ENCODE data around the gene TCF25. TPM values are rescaled to one million over a fixed set of nuclear protein-coding genes. Genes with fewer than 3 reads are reported as not detected.

TCF25 gene
- total and polyA plus RNA-seq, 2 experiments from 2014 or later: 95.4 to 143 TPM

DNA sequence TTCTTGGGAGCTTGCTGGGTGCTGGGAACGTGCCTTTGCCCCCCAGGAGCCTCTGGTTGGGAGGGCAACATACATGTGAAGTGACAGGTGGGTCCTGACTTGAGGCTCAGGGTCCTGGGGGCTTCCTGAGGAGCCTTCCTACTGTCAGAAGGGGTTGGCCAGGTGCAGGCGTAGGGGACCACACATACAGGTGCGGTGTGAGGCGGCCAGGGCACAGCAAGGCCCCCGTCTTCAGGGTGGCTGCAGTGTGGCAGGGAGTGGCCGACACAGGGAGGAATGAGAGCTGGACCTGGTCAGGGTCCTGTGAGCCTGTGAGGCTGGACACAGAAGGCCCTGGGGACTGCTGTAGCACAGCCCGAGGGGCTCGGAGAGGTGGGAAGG lies 10.6 kb downstream of the TCF25 start (continued):
- TF ChIP-seq, protein P1, sequence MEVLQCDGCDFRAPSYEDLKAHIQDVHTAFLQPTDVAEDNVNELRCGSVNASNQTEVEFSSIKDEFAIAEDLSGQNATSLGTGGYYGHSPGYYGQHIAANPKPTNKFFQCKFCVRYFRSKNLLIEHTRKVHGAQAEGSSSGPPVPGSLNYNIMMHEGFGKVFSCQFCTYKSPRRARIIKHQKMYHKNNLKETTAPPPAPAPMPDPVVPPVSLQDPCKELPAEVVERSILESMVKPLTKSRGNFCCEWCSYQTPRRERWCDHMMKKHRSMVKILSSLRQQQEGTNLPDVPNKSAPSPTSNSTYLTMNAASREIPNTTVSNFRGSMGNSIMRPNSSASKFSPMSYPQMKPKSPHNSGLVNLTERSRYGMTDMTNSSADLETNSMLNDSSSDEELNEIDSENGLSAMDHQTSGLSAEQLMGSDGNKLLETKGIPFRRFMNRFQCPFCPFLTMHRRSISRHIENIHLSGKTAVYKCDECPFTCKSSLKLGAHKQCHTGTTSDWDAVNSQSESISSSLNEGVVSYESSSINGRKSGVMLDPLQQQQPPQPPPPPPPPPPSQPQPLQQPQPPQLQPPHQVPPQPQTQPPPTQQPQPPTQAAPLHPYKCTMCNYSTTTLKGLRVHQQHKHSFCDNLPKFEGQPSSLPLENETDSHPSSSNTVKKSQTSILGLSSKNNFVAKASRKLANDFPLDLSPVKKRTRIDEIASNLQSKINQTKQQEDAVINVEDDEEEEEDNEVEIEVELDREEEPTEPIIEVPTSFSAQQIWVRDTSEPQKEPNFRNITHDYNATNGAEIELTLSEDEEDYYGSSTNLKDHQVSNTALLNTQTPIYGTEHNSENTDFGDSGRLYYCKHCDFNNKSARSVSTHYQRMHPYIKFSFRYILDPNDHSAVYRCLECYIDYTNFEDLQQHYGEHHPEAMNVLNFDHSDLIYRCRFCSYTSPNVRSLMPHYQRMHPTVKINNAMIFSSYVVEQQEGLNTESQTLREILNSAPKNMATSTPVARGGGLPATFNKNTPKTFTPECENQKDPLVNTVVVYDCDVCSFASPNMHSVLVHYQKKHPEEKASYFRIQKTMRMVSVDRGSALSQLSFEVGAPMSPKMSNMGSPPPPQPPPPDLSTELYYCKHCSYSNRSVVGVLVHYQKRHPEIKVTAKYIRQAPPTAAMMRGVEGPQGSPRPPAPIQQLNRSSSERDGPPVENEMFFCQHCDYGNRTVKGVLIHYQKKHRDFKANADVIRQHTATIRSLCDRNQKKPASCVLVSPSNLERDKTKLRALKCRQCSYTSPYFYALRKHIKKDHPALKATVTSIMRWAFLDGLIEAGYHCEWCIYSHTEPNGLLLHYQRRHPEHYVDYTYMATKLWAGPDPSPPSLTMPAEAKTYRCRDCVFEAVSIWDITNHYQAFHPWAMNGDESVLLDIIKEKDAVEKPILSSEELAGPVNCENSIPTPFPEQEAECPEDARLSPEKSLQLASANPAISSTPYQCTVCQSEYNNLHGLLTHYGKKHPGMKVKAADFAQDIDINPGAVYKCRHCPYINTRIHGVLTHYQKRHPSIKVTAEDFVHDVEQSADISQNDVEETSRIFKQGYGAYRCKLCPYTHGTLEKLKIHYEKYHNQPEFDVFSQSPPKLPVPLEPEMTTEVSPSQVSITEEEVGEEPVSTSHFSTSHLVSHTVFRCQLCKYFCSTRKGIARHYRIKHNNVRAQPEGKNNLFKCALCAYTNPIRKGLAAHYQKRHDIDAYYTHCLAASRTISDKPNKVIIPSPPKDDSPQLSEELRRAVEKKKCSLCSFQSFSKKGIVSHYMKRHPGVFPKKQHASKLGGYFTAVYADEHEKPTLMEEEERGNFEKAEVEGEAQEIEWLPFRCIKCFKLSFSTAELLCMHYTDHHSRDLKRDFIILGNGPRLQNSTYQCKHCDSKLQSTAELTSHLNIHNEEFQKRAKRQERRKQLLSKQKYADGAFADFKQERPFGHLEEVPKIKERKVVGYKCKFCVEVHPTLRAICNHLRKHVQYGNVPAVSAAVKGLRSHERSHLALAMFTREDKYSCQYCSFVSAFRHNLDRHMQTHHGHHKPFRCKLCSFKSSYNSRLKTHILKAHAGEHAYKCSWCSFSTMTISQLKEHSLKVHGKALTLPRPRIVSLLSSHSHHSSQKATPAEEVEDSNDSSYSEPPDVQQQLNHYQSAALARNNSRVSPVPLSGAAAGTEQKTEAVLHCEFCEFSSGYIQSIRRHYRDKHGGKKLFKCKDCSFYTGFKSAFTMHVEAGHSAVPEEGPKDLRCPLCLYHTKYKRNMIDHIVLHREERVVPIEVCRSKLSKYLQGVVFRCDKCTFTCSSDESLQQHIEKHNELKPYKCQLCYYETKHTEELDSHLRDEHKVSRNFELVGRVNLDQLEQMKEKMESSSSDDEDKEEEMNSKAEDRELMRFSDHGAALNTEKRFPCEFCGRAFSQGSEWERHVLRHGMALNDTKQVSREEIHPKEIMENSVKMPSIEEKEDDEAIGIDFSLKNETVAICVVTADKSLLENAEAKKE (CRISPR knock-in tag; IDR thresholded peaks at IDR 0.05): no peak
- no peak for TF ChIP-seq NANOG (IDR thresholded peaks at IDR 0.05; ENCODE audit: borderline replicate concordance)
- no peak for TF ChIP-seq ZNF331 (CRISPR knock-in tag; IDR thresholded peaks at IDR 0.05; ENCODE audit: low read depth)
- TF ChIP-seq, protein P2, sequence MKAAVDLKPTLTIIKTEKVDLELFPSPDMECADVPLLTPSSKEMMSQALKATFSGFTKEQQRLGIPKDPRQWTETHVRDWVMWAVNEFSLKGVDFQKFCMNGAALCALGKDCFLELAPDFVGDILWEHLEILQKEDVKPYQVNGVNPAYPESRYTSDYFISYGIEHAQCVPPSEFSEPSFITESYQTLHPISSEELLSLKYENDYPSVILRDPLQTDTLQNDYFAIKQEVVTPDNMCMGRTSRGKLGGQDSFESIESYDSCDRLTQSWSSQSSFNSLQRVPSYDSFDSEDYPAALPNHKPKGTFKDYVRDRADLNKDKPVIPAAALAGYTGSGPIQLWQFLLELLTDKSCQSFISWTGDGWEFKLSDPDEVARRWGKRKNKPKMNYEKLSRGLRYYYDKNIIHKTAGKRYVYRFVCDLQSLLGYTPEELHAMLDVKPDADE (IDR thresholded peaks at IDR 0.05): no peak

DNA sequence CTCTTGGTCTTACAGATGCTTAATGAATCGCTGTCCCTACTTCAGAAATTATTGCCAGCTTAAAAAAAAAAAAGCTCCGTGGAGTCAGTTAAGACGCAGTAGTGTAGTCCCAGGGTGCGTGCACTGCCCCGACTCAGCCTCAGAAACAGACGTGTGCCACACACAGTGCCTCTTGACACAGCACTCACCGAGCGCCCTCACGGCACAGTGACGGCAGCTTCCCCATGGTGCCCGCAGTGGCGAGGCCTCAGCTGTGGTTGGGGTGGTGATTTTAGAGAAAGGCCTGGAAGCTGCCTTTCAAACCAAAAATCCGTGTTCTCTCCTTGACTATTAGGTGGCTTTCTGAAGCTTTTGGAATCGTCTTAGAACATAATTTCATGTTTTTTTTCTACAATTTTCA lies 13.9 kb downstream of the TCF25 start:
- peaks cover 14% of the 10 kb centered on the region for H3K36me3 ChIP-seq (ENCODE audit: insufficient read depth)
- TF ChIP-seq ZNF331 (CRISPR knock-in tag; IDR thresholded peaks at IDR 0.05; ENCODE audit: low read depth) (no peak), NANOG (IDR thresholded peaks at IDR 0.05; ENCODE audit: borderline replicate concordance) (no peak), CREB1 (CRISPR knock-in tag; IDR thresholded peaks at IDR 0.05; ENCODE audit: low read depth) (no peak)
- TF ChIP-seq, protein P1 (CRISPR knock-in tag; IDR thresholded peaks at IDR 0.05): no peak
- TF ChIP-seq, protein P3, sequence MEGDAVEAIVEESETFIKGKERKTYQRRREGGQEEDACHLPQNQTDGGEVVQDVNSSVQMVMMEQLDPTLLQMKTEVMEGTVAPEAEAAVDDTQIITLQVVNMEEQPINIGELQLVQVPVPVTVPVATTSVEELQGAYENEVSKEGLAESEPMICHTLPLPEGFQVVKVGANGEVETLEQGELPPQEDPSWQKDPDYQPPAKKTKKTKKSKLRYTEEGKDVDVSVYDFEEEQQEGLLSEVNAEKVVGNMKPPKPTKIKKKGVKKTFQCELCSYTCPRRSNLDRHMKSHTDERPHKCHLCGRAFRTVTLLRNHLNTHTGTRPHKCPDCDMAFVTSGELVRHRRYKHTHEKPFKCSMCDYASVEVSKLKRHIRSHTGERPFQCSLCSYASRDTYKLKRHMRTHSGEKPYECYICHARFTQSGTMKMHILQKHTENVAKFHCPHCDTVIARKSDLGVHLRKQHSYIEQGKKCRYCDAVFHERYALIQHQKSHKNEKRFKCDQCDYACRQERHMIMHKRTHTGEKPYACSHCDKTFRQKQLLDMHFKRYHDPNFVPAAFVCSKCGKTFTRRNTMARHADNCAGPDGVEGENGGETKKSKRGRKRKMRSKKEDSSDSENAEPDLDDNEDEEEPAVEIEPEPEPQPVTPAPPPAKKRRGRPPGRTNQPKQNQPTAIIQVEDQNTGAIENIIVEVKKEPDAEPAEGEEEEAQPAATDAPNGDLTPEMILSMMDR (conservative IDR thresholded peaks at IDR 0.05; ENCODE audit: low read depth in 2 of 2): no peak

More for the DNA sequence above, 13.9 kb downstream of the TCF25 start:
- Histone ChIP-seq H3K27me3 (ENCODE audit: insufficient read depth) (no peaks in the 10 kb centered on the region), H3K9me2 (ENCODE audit: insufficient read depth) (no peaks in the 10 kb centered on the region), H3K4me1 (ENCODE audit: insufficient read depth) (no peaks in the 10 kb centered on the region), H2AFZ (no peak overlapping the region), H3K27ac (ENCODE audit: low read depth) (no peak overlapping the region), H3F3A (replicated peaks; ENCODE audit: low read depth) (no peaks in the 10 kb centered on the region), H3K4me3 (no peak overlapping the region), H3K79me2 (replicated peaks; ENCODE audit: insufficient read depth) (0 out of 2 replicates have a peak, but pooled peaks cover 3% of the 10 kb centered on the region), H3K4me2 (no peak overlapping the region), H4K20me1 (replicated peaks; ENCODE audit: insufficient read depth) (no peaks in the 10 kb centered on the region; the same call in 1 of the 2 replicates)
- ATAC-seq (no peak), DNase-seq (ENCODE audit: low spot score) (no peak)
- Mint-ChIP-seq H3K36me3 (ENCODE audit: low read depth) (peaks cover 55% of the 10 kb centered on the region), H3K4me1 (no peaks in the 10 kb centered on the region), H3K27me3 (ENCODE audit: insufficient read depth, low read depth, poor library complexity) (peaks cover 7% of the 10 kb centered on the region), H3K9me3 (no peaks in the 10 kb centered on the region), H3K27ac (no peak overlapping the region), H3K4me3 (no peak overlapping the region)

Measured in GM23338 (cell line).